CD4-positive, CD25-positive, alpha-beta regulatory T cell (primary cell): Measurements from ENCODE around the gene BACH1. TPM values are rescaled to one million over a fixed set of nuclear protein-coding genes. Genes with fewer than 3 reads are reported as not detected.
"Not testable (repeated sequence)": the region's sequence is repeated elsewhere in the genome, so short reads cannot be mapped to it uniquely, and the experiment has no call there.

Experiments
- ATAC-seq, 2 donors: fragments of 150-1000 bp; cut with Tn5 transposase; one replicate each; pipeline ENCODE4 v1.10.0; 2021; ENCODE audit warnings: low read depth in 2 of 2, moderate number of reproducible peaks in 2 of 2, moderate library complexity in 1 of 2
- DNase-seq, 3 donors: peaks; one replicate each; pipeline versions ENCODE4 v3.0.0 to v3.0.0-alpha.2; 2012 to 2022; ENCODE audit warnings: mixed read lengths in 1 of 3
- H3K27ac ChIP-seq: one replicate; pipeline ENCODE4 v1.7.0; 2013; ENCODE audit warnings: mild to moderate bottlenecking, low read length; ENCODE audit not compliant: insufficient read depth, poor library complexity, severe bottlenecking
- H3K27me3 ChIP-seq: one replicate; pipeline ENCODE4 v1.7.0; 2013; ENCODE audit warnings: low read length; ENCODE audit not compliant: control insufficient read depth, insufficient read depth
- H3K36me3 ChIP-seq: one replicate; pipeline ENCODE4 v1.7.0; 2013; ENCODE audit warnings: mild to moderate bottlenecking, low read length, moderate library complexity; ENCODE audit not compliant: control insufficient read depth, insufficient read depth
- H3K4me1 ChIP-seq: 2 replicates; pipeline ENCODE4 v1.7.0; 2013; ENCODE audit warnings: mild to moderate bottlenecking, low read length; ENCODE audit not compliant: insufficient read depth, control insufficient read depth, poor library complexity, severe bottlenecking
- H3K4me3 ChIP-seq: one replicate; pipeline ENCODE4 v1.7.0; 2013; ENCODE audit warnings: low read depth, mild to moderate bottlenecking, low read length, moderate library complexity
- H3K9me3 ChIP-seq, 2 experiments: 1 replicate in 1 of 2; 2 replicates in 1 of 2; pipeline ENCODE4 v1.7.0; 2013; ENCODE audit warnings: low read length in 2 of 2, mild to moderate bottlenecking in 1 of 2, moderate library complexity in 1 of 2; ENCODE audit not compliant: control insufficient read depth in 2 of 2
- H3K27ac Mint-ChIP-seq, 3 donors: one replicate each; pipeline ENCODE4 v1.8.0; 2020 to 2022; ENCODE audit warnings: mild to moderate bottlenecking in 3 of 3, mixed read lengths in 3 of 3, moderate library complexity in 2 of 3
- H3K27me3 Mint-ChIP-seq: one replicate; pipeline ENCODE4 v1.8.0; 2022; ENCODE audit warnings: mild to moderate bottlenecking, mixed read lengths
- H3K36me3 Mint-ChIP-seq: one replicate; pipeline ENCODE4 v1.8.0; 2020; ENCODE audit warnings: mixed read lengths
- H3K4me1 Mint-ChIP-seq, 4 donors: one replicate each; pipeline ENCODE4 v1.8.0; 2020 to 2022; ENCODE audit warnings: mixed read lengths in 4 of 4, mild to moderate bottlenecking in 1 of 4
- H3K4me3 Mint-ChIP-seq, 4 donors: one replicate each; pipeline ENCODE4 v1.8.0; 2020 to 2022; ENCODE audit warnings: mild to moderate bottlenecking in 4 of 4, mixed read lengths in 4 of 4, moderate library complexity in 3 of 4
- H3K9me3 Mint-ChIP-seq, 7 donors: one replicate each; pipeline ENCODE4 v1.8.0; 2020 to 2022; ENCODE audit warnings: mixed read lengths in 7 of 7, mild to moderate bottlenecking in 3 of 7, moderate library complexity in 2 of 7
- polyA plus RNA-seq, 4 donors: library from polyadenylated mRNA; unstranded; fragments of 300-500 nt; fragmentation: Illumina TruSeq; gene quantifications; one replicate each; pipeline ENCODE4 v1.2.3, GENCODE V29; 2021
- total RNA-seq: library from RNA; stranded (reverse); gene quantifications from one replicate; pipeline ENCODE4 v1.2.3, GENCODE V29; 2022

Gene BACH1
- total and polyA plus RNA-seq, 5 donors from 2014 or later: 30.2 to 108 (median 42.5) TPM

DNA sequence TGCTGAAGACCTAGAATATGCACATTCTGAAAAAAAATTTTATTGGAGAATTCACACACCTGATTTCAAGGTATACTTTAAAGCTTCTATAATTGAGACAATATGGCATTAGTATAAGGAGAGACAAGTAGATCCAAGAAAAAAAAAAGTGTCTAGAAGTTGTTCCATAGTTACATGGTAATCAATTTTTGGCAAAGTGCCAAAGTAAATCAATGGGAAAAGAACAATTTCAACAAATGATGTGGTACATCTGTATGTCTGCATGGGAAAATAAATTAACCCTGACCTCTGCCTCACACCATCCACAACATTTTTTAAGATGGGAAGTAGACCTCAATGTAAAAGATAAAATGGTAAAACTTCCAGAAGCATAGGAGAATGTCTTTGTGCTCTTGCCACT lies 21.3 kb upstream of the BACH1 start:
- peaks cover 0 to 2% (median 0%) of the 10 kb centered on the region in 4 donors for H3K4me1 Mint-ChIP-seq
- no peak for ATAC-seq
- no peaks in the 10 kb centered on the region for H3K9me3 ChIP-seq
- no peak overlapping the region for H3K27ac ChIP-seq
- no peaks in the 10 kb centered on the region for H3K36me3 ChIP-seq
- no peak for DNase-seq
- H3K27me3 Mint-ChIP-seq: peaks cover 21% of the 10 kb centered on the region
- no peak overlapping the region for H3K4me3 Mint-ChIP-seq
- peaks cover 0 to 6% (median 1%) of the 10 kb centered on the region in 7 donors for H3K9me3 Mint-ChIP-seq
- peaks cover 2% of the 10 kb centered on the region for H3K27me3 ChIP-seq
- no peak overlapping the region for H3K4me3 ChIP-seq
- peak overlapping the region in 1 of 3 donors; percentile 33 for H3K27ac Mint-ChIP-seq
- peaks cover 6% of the 10 kb centered on the region for H3K36me3 Mint-ChIP-seq
- no peaks in the 10 kb centered on the region for H3K4me1 ChIP-seq

DNA sequence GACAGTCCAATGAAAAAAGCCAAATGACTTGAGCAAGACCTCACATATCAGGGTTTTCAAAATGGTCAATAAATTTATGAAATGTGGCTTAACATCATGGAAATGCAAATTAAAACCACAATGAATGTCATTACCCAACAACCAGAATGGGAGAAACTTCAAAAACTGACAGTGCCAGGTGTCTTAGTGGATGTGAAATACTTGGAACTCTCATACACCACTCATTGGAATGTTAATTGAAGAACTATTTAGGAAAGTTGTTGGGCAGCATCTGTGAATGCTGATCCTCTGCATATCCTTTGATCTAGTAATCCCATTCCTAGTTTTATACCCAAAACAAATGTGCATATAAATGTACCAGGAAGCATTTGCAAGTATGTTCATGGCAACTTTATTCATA lies 19.2 kb upstream of the BACH1 start:
- no peaks in the 10 kb centered on the region for H3K36me3 ChIP-seq
- DNase-seq (no peak), ATAC-seq (no peak)
- no peaks in the 10 kb centered on the region for H3K9me3 ChIP-seq
- peaks cover 2% of the 10 kb centered on the region for H3K27me3 ChIP-seq
- H3K9me3 Mint-ChIP-seq: peaks cover 0 to 6% (median 1%) of the 10 kb centered on the region in 7 donors
- no peak overlapping the region for H3K4me3 Mint-ChIP-seq
- no peaks in the 10 kb centered on the region for H3K4me1 ChIP-seq
- no peak overlapping the region for H3K4me3 ChIP-seq
- no peak overlapping the region for H3K27ac ChIP-seq
- peaks cover 6% of the 10 kb centered on the region for H3K36me3 Mint-ChIP-seq
- no peak overlapping the region for H3K27ac Mint-ChIP-seq
- peaks cover 21% of the 10 kb centered on the region for H3K27me3 Mint-ChIP-seq
- H3K4me1 Mint-ChIP-seq: peaks cover 0 to 2% (median 0%) of the 10 kb centered on the region in 4 donors

DNA sequence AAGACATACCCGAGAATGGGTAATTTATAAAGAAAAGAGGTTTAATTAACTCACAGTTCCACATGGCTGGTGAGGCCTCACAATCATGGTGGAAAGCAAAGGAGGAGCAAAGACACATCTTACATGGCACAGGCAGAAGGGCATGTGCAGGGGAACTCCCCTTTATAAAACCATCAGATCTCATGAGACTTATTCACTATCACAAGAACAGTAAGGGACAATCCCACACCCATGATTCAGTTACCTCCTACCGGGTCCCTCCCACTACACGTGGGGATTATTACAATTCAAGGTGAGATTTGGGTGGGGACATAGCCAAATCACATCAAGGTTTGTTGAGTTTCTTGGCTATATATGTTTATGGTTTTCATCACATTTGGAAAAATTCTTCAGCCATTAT lies 16.9 kb upstream of the BACH1 start:
- not testable (repeated sequence) for H3K27ac ChIP-seq, H3K36me3 ChIP-seq, H3K4me1 Mint-ChIP-seq, DNase-seq, H3K4me3 Mint-ChIP-seq, H3K27ac Mint-ChIP-seq, H3K4me1 ChIP-seq, H3K4me3 ChIP-seq, H3K9me3 Mint-ChIP-seq, H3K36me3 Mint-ChIP-seq, H3K9me3 ChIP-seq, ATAC-seq, H3K27me3 ChIP-seq
- peaks cover 21% of the 10 kb centered on the region for H3K27me3 Mint-ChIP-seq

DNA sequence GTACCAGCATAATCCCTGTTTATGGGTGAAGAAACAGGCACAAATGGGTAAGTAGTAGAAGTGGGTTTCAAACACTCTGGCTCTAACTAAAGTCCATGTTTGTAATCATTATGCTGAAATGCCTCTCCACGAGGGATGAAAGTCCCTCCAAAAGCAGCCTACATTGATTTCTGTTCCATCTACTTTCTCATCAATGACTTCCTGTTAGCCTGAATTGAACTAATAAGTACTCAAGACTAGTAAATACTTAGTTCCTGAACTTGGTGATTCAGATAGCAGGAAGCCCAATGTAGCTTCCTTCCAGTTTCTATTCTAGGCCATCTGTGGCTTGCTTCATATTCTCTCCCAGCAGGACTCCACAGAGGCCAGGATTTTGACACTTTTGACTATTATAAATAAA lies 11.3 kb upstream of the BACH1 start:
- no peaks in the 10 kb centered on the region for H3K27me3 ChIP-seq
- no peak overlapping the region for H3K27ac ChIP-seq
- Mint-ChIP-seq H3K4me1 (peaks cover 0 to 14% (median 6%) of the 10 kb centered on the region in 4 donors), H3K27ac (no peak overlapping the region), H3K36me3 (no peaks in the 10 kb centered on the region), H3K27me3 (no peaks in the 10 kb centered on the region), H3K4me3 (no peak overlapping the region), H3K9me3 (peaks cover 0 to 3% (median 0%) of the 10 kb centered on the region in 7 donors)
- H3K4me3 ChIP-seq: no peak overlapping the region
- H3K9me3 ChIP-seq: no peaks in the 10 kb centered on the region
- ATAC-seq: no peak
- H3K36me3 ChIP-seq: no peaks in the 10 kb centered on the region
- no peak for DNase-seq
- peaks cover 6% of the 10 kb centered on the region for H3K4me1 ChIP-seq

DNA sequence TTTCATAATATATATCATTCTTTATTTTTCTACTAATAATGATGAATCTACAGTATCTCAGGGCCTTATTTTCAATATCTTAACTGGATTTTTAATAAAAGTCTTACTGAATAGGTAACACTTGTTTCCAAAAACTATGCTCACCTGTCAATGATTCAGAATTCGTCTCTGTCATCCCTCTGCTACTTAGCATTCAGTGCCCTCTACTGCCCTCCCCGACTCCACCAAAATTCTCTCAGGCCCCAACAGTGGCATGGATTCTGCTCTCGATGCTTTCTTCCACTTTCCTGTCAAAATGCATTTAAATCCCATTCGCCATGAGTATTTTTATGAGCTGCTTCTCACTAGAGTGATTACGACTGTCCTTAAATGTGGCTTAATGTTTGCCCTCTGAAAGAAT lies 10.5 kb upstream of the BACH1 start:
- no peak for DNase-seq
- Mint-ChIP-seq H3K4me1 (peaks cover 0 to 14% (median 6%) of the 10 kb centered on the region in 4 donors), H3K4me3 (no peak overlapping the region), H3K27me3 (no peaks in the 10 kb centered on the region), H3K9me3 (peaks cover 0 to 3% (median 0%) of the 10 kb centered on the region in 7 donors), H3K27ac (no peak overlapping the region), H3K36me3 (no peaks in the 10 kb centered on the region)
- no peak for ATAC-seq
- H3K4me1 ChIP-seq: peaks cover 6% of the 10 kb centered on the region
- H3K9me3 ChIP-seq: no peaks in the 10 kb centered on the region
- no peaks in the 10 kb centered on the region for H3K36me3 ChIP-seq
- H3K4me3 ChIP-seq: no peak overlapping the region
- H3K27me3 ChIP-seq: no peaks in the 10 kb centered on the region
- no peak overlapping the region for H3K27ac ChIP-seq

DNA sequence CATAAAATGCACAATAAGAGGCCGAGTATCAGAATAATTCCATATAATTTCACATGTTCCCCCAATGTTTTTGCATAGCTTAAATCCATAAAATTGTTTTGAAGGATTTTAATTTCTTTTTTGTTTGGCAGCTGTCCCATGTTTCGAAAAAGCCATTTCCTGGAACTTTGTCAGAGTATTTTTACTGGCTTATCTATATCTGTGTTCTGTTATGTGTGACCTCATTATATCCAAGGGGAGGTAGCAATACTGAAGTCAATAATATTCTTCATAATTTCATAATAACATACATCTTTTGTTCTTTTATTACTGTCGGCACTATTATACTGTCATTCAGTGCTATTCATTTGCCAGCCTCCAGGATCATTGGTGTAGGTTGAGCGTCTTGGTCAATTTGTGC lies 9.4 kb upstream of the BACH1 start:
- peaks cover 0 to 3% (median 0%) of the 10 kb centered on the region in 7 donors for H3K9me3 Mint-ChIP-seq
- no peaks in the 10 kb centered on the region for H3K36me3 Mint-ChIP-seq
- H3K27me3 Mint-ChIP-seq: no peaks in the 10 kb centered on the region

DNA sequence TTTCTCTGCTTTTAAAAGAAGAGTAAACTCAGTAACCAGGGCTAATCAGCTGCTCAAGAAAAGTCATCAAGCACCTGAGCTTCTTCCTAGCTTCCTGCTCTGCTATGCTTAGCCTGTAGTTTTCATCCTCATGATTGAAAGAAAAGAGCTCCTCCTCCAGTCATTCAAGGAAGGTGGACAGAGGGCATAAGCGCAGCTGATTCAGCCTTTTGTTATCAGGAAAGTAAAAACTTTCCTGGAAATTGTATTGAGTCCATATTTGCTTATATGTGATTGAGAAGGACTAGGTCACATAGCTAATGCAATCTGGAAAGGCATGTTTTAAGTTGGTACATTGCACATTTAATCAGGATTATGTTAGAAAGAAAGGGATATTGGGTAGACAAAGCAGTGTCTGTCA lies 8.5 kb upstream of the BACH1 start:
- Histone ChIP-seq H3K4me1 (peaks cover 24% of the 10 kb centered on the region), H3K4me3 (no peak overlapping the region), H3K36me3 (no peaks in the 10 kb centered on the region), H3K9me3 (no peaks in the 10 kb centered on the region), H3K27ac (no peak overlapping the region), H3K27me3 (no peaks in the 10 kb centered on the region)
- no peak for ATAC-seq
- peaks cover 0 to 3% (median 0%) of the 10 kb centered on the region in 7 donors for H3K9me3 Mint-ChIP-seq
- H3K4me1 Mint-ChIP-seq: peaks cover 14 to 25% (median 24%) of the 10 kb centered on the region in 4 donors
- no peak overlapping the region for H3K27ac Mint-ChIP-seq
- no peak overlapping the region for H3K4me3 Mint-ChIP-seq
- DNase-seq: no peak
- no peaks in the 10 kb centered on the region for H3K27me3 Mint-ChIP-seq
- no peaks in the 10 kb centered on the region for H3K36me3 Mint-ChIP-seq

More for the DNA sequence above, 9.4 kb upstream of the BACH1 start:
- H3K27ac Mint-ChIP-seq: no peak overlapping the region
- Histone ChIP-seq H3K4me1 (peaks cover 16% of the 10 kb centered on the region), H3K36me3 (no peaks in the 10 kb centered on the region), H3K27me3 (no peaks in the 10 kb centered on the region), H3K27ac (no peak overlapping the region), H3K4me3 (no peak overlapping the region), H3K9me3 (no peaks in the 10 kb centered on the region)
- DNase-seq (no peak), ATAC-seq (no peak)
- no peak overlapping the region for H3K4me3 Mint-ChIP-seq
- H3K4me1 Mint-ChIP-seq: peaks cover 5 to 24% (median 15%) of the 10 kb centered on the region in 4 donors

DNA sequence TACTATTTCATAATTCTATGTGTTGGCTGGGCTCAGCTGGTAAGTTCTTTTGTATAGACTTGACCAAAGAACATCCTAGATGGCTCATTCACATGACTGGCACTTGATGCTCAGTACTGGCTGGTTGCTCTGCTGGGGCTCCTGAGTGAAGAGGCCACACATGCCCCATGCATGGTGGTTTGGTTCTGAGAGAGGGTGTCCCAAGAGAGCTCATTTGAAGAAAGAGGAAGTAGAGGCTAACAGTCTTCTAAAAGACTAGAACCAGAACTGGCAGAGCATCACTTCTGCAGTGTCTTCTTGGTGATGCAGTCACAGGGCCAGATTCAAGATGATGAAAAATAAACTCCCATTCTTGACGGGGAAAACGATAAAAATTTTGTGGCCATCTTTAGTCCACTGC lies 5.2 kb upstream of the BACH1 start:
- peak overlapping the region in 1 of 4 donors; percentile 74 for H3K4me3 Mint-ChIP-seq
- H3K9me3 Mint-ChIP-seq: peaks cover 0 to 12% (median 0%) of the 10 kb centered on the region in 7 donors
- ATAC-seq: peak in 1 of 2 donors; percentile 26
- H3K4me1 Mint-ChIP-seq: peaks cover 15 to 43% (median 31%) of the 10 kb centered on the region in 4 donors
- Histone ChIP-seq H3K27ac (no peak overlapping the region), H3K36me3 (no peaks in the 10 kb centered on the region), H3K4me1 (peaks cover 29% of the 10 kb centered on the region), H3K9me3 (no peaks in the 10 kb centered on the region), H3K4me3 (peak overlapping the region; percentile 3), H3K27me3 (no peaks in the 10 kb centered on the region)
- no peaks in the 10 kb centered on the region for H3K27me3 Mint-ChIP-seq
- DNase-seq: no peak
- H3K36me3 Mint-ChIP-seq: no peaks in the 10 kb centered on the region
- peak overlapping the region in 2 of 3 donors; percentile 84 to 91 for H3K27ac Mint-ChIP-seq
